Adrenal gland (tissue), 12 donors: Measurements from ENCODE around the gene MBNL3. TPM values are rescaled to one million over a fixed set of nuclear protein-coding genes. Genes with fewer than 3 reads are reported as not detected.

ENCODE experiments used
- DNase-seq, 7 donors: peaks; one replicate each; pipeline ENCODE4 v3.0.0-alpha.2; 2019 to 2020
- H3K27ac ChIP-seq, 5 donors: fragments of 200-600 bp; sonication (generic) in 4 of 5; 1 replicate in 3 of 5; 2 replicates in 2 of 5; pipeline versions ENCODE4 v1.5.1 to v1.8.0; 2016 to 2020; ENCODE audit warnings: mild to moderate bottlenecking in 1 of 5
- H3K27me3 ChIP-seq: fragments of 200-600 bp; 2 replicates; pipeline ENCODE4 v1.8.0; 2021
- H3K36me3 ChIP-seq, 2 donors: fragments of 200-600 bp; replicated peaks in 1 of 2; 1 replicate in 1 of 2; 2 replicates in 1 of 2; pipeline versions ENCODE4 v1.5.1 to v1.8.0; 2018 to 2022
- H3K4me1 ChIP-seq, 2 donors: fragments of 200-600 bp; replicated peaks in 1 of 2; 1 replicate in 1 of 2; 2 replicates in 1 of 2; pipeline versions ENCODE4 v1.5.1 to v1.8.0; 2018 to 2021
- H3K4me3 ChIP-seq, 4 donors: fragments of 200-600 bp; sonication (generic) in 3 of 4; one replicate each; pipeline ENCODE4 v1.5.1; 2016 to 2018
- H3K9me3 ChIP-seq, 3 donors: fragments of 200-600 bp; sonication (generic) in 1 of 3; replicated peaks in 1 of 3; 1 replicate in 2 of 3; 2 replicates in 1 of 3; pipeline versions ENCODE4 v1.5.1 to v1.8.0; 2016 to 2021
- CTCF ChIP-seq, 6 experiments: fragments of 450-650 bp in 4 of 6; fragments of 200-600 bp in 2 of 6; sonication (generic) in 1 of 6; IDR thresholded peaks; 1 replicate in 5 of 6; 2 replicates in 1 of 6; pipeline versions ENCODE4 v1.5.1 to v1.8.0; 2016 to 2021; ENCODE audit warnings: antibody characterized with exemption in 6 of 6, mild to moderate bottlenecking in 2 of 6, moderate library complexity in 1 of 6
- POLR2A ChIP-seq, 2 donors: fragments of 450-650 bp; IDR thresholded peaks; one replicate each; pipeline ENCODE4 v1.6.1; 2017; ENCODE audit warnings: antibody characterized with exemption in 2 of 2, mild to moderate bottlenecking in 2 of 2, moderate library complexity in 1 of 2
- WGBS, 4 donors: extraction: QIAGEN DNeasy Blood & Tissue Kit in 2 of 4; methylation state at CpG; one replicate each; pipeline versions ENCODE4 v1.1.5 to v1.1.7; 2013 to 2017; 5-methylcytosine and 5-hydroxymethylcytosine counted together
- intact Hi-C, 2 donors: fragments of 100-400 bp; cut with DNase I; formaldehyde crosslinking; loops; one replicate each; pipeline versions ENCODE4 v1.14.1 to v1.15.0; 2022 to 2023
- polyA plus RNA-seq, 3 donors: library from polyadenylated mRNA; stranded (reverse); fragments of 200-250 nt in 2 of 3; fragments of 350-450 nt in 1 of 3; fragmentation: Illumina TruSeq in 1 of 3; extraction: RNeasy Lipid Tissue Mini Kit (QIAGEN cat#74804) in 1 of 3; gene quantifications; one replicate each; pipeline ENCODE4 v1.2.3, GENCODE V29; 2013 to 2014
- total RNA-seq, 9 donors: library from RNA; depleted of rRNA in 4 of 9; stranded (reverse); fragments of >200 nt in 4 of 9; fragments of 120-200 nt in 1 of 9; fragmentation: NEBNext Ultra II Directional in 1 of 9; extraction: Animal tissue kit (Norgen Biotek cat#: 25700) in 1 of 9; gene quantifications; one replicate each; pipeline versions ENCODE4 v1.1.0 to v1.2.4, GENCODE V29; 2013 to 2023
- donor health status: healthy with polysubstance abuse.
- donor health status: Bipolar disorder and iron deficiency.
- donor health status: DM: yes; HTN: yes; CAD: no.
- donor health status: DM: no; HTN: no; CAD: no.
- donor health status: DM: no; HTN: no; CAD: no.
- donor health status: DM: yes; HTN: yes; CAD: no.

MBNL3 gene
- total and polyA plus RNA-seq, 12 donors: 2.4 to 166 (median 53.2) TPM

- no peak for TF ChIP-seq POLR2A (IDR thresholded peaks at IDR 0.05)
- no peak for TF ChIP-seq CTCF (IDR thresholded peaks at IDR 0.05)
- Histone ChIP-seq H3K9me3 (no peaks in the 10 kb centered on the region), H3K36me3 (no peaks in the 10 kb centered on the region), H3K4me1 (no peaks in the 10 kb centered on the region), H3K27me3 (peaks cover 6% of the 10 kb centered on the region), H3K4me3 (no peak overlapping the region), H3K27ac (no peak overlapping the region)
- 31 to 87% (median 54%) methylated on average over 1 of the region's 1 CpG for WGBS, 4 donors
- intact Hi-C loops: no loop called here
- no peak for DNase-seq
Observed at GRCh38 chrX:132520792-132521191, 32.0 kb upstream of the MBNL3 start.

GRCh38 chrX:132520213-132520612 is 31.4 kb upstream of the MBNL3 start:
- no peak for TF ChIP-seq POLR2A (IDR thresholded peaks at IDR 0.05)
- no peak for TF ChIP-seq CTCF (IDR thresholded peaks at IDR 0.05)
- H3K27ac ChIP-seq: no peak overlapping the region
- no peak for DNase-seq
- H3K27me3 ChIP-seq: peaks cover under 1% of the 10 kb centered on the region
- intact Hi-C loops: no loop called here
- no peaks in the 10 kb centered on the region for H3K9me3 ChIP-seq
- 68 to 93% (median 79%) methylated on average over 3 of the region's 3 CpGs for WGBS, 4 donors
- no peaks in the 10 kb centered on the region for H3K4me1 ChIP-seq
- no peak overlapping the region for H3K4me3 ChIP-seq
- H3K36me3 ChIP-seq: no peaks in the 10 kb centered on the region

- TF ChIP-seq CTCF (IDR thresholded peaks at IDR 0.05) (no peak), POLR2A (IDR thresholded peaks at IDR 0.05) (no peak)
- H3K27ac ChIP-seq: no peak overlapping the region
- WGBS, 4 donors: 50 to 100% (median 79%) methylated on average over 1 of the region's 1 CpG
- DNase-seq: no peak
- no peaks in the 10 kb centered on the region for H3K4me1 ChIP-seq
- intact Hi-C loops: no loop called here
- H3K4me3 ChIP-seq: no peak overlapping the region
- no peaks in the 10 kb centered on the region for H3K36me3 ChIP-seq
- H3K9me3 ChIP-seq: no peaks in the 10 kb centered on the region
- H3K27me3 ChIP-seq: no peaks in the 10 kb centered on the region
Observed at GRCh38 chrX:132518401-132518800, 29.6 kb upstream of the MBNL3 start.

- intact Hi-C loops: no loop called here
- no peak overlapping the region for H3K4me3 ChIP-seq
- WGBS, 4 donors: 74 to 94% (median 86%) methylated on average over 2 of the region's 2 CpGs
Observed at GRCh38 chrX:132508834-132509233, 20.0 kb upstream of the MBNL3 start.

More at GRCh38 chrX:132508834-132509233, 20.0 kb upstream of the MBNL3 start:
- Histone ChIP-seq H3K9me3 (no peaks in the 10 kb centered on the region), H3K27me3 (peaks cover 9% of the 10 kb centered on the region), H3K36me3 (no peaks in the 10 kb centered on the region), H3K27ac (no peak overlapping the region), H3K4me1 (no peaks in the 10 kb centered on the region)
- no peak for TF ChIP-seq POLR2A (IDR thresholded peaks at IDR 0.05)
- TF ChIP-seq CTCF (IDR thresholded peaks at IDR 0.05): no peak
- DNase-seq: no peak
